Sigmoid colon (tissue), 7 donors: ENCODE results near the gene RHOBTB1. TPM values are rescaled to one million over a fixed set of nuclear protein-coding genes. Genes with fewer than 3 reads are reported as not detected.

Experiments
- DNase-seq: peaks from one replicate; pipeline ENCODE4 v3.0.0-alpha.2; 2019
- H3K27ac ChIP-seq, 4 donors: fragments of 200-600 bp; sonication (generic); one replicate each; pipeline ENCODE4 v1.5.1; 2016 to 2019; ENCODE audit warnings: mild to moderate bottlenecking in 1 of 4
- H3K27me3 ChIP-seq, 3 donors: fragments of 200-600 bp; sonication (generic); one replicate each; pipeline ENCODE4 v1.5.1; 2019; ENCODE audit warnings: mild to moderate bottlenecking in 1 of 3
- H3K36me3 ChIP-seq, 4 donors: fragments of 200-600 bp; sonication (generic); one replicate each; pipeline ENCODE4 v1.5.1; 2016 to 2019
- H3K4me1 ChIP-seq, 4 donors: fragments of 200-600 bp; sonication (generic); one replicate each; pipeline ENCODE4 v1.5.1; 2017 to 2019
- H3K4me3 ChIP-seq, 4 donors: fragments of 200-600 bp; sonication (generic); one replicate each; pipeline ENCODE4 v1.5.1; 2017 to 2019; ENCODE audit warnings: mild to moderate bottlenecking in 2 of 4, moderate library complexity in 1 of 4
- H3K9me3 ChIP-seq, 4 donors: fragments of 200-600 bp in 3 of 4; sonication (generic) in 3 of 4; one replicate each; pipeline versions ENCODE4 v1.5.1 to v1.6.1; 2013 to 2019
- CTCF ChIP-seq, 4 experiments: fragments of 450-650 bp in 3 of 4; fragments of 200-600 bp in 1 of 4; IDR thresholded peaks; one replicate each; pipeline ENCODE4 v1.5.1; 2016 to 2019; ENCODE audit warnings: antibody characterized with exemption in 4 of 4, mild to moderate bottlenecking in 3 of 4, moderate library complexity in 2 of 4
- EP300 ChIP-seq, 4 donors: sonication (generic); formaldehyde crosslinking; IDR thresholded peaks; one replicate each; pipeline ENCODE4 v1.6.1; 2017; ENCODE audit warnings: antibody characterized with exemption in 4 of 4
- POLR2A ChIP-seq, 2 donors: fragments of 450-650 bp; IDR thresholded peaks; one replicate each; pipeline ENCODE4 v1.6.1; 2016; ENCODE audit warnings: antibody characterized with exemption in 2 of 2, mild to moderate bottlenecking in 2 of 2, moderate library complexity in 2 of 2
- POLR2AphosphoS5 ChIP-seq, 4 donors: sonication (generic); formaldehyde crosslinking; IDR thresholded peaks; one replicate each; pipeline ENCODE4 v1.6.1; 2017; ENCODE audit warnings: antibody characterized with exemption in 4 of 4
- WGBS, 2 donors: extraction: QIAGEN DNeasy Blood & Tissue Kit; methylation state at CpG; one replicate each; pipeline ENCODE4 v1.1.7; 2013; 5-methylcytosine and 5-hydroxymethylcytosine counted together
- intact Hi-C: fragments of 100-400 bp; cut with DNase I; formaldehyde crosslinking; loops from one replicate; pipeline ENCODE4 v1.15.1; 2023
- polyA plus RNA-seq, 3 donors: library from polyadenylated mRNA; stranded (reverse); fragments of 200-250 nt; gene quantifications; one replicate each; pipeline ENCODE4 v1.2.3, GENCODE V29; 2013
- total RNA-seq, 4 donors: library from RNA; depleted of rRNA; stranded (reverse); fragments of >200 nt; gene quantifications; one replicate each; pipeline ENCODE4 v1.1.0, GENCODE V29; 2016
- donor health status: healthy with polysubstance abuse.
- donor health status: Bipolar disorder and iron deficiency.
- donor health status: healthy.

Gene RHOBTB1
- total and polyA plus RNA-seq, 7 donors, result 3.3 to 25.5 (median 8.6) TPM

GRCh38 chr10:60921633-60922032 lies 22.4 kb downstream of the RHOBTB1 start:
- peaks cover 0 to 4% (median 0%) of the 10 kb centered on the region in 4 donors for H3K36me3 ChIP-seq
- no peaks in the 10 kb centered on the region for H3K9me3 ChIP-seq
- intact Hi-C loops, result no loop called here
- no peak for DNase-seq
- no peaks in the 10 kb centered on the region for H3K4me1 ChIP-seq
- H3K4me3 ChIP-seq, result no peak overlapping the region
- TF ChIP-seq POLR2AphosphoS5 (IDR thresholded peaks at IDR 0.05) (no peak), EP300 (IDR thresholded peaks at IDR 0.05) (no peak), CTCF (IDR thresholded peaks at IDR 0.05) (no peak)
- WGBS, 2 donors, result 44 to 68% methylated on average over 2 of the region's 2 CpGs
- H3K27me3 ChIP-seq, result no peaks in the 10 kb centered on the region
- H3K27ac ChIP-seq, result no peak overlapping the region

- Histone ChIP-seq H3K36me3 (peaks cover 0 to 4% (median 0%) of the 10 kb centered on the region in 4 donors), H3K4me1 (peaks cover 0 to 9% (median under 1%) of the 10 kb centered on the region in 4 donors), H3K27me3 (no peaks in the 10 kb centered on the region), H3K4me3 (no peak overlapping the region), H3K27ac (no peak overlapping the region), H3K9me3 (no peaks in the 10 kb centered on the region)
- no peak for DNase-seq
- no peak for TF ChIP-seq POLR2AphosphoS5 (IDR thresholded peaks at IDR 0.05)
- 92 to 95% methylated on average over 4 of the region's 4 CpGs for WGBS, 2 donors
- intact Hi-C loops, result no loop called here
Observed at GRCh38 chr10:60920479-60920878, 23.5 kb downstream of the RHOBTB1 start.

- no peak overlapping the region for H3K27ac ChIP-seq
- no peaks in the 10 kb centered on the region for H3K27me3 ChIP-seq
- TF ChIP-seq POLR2AphosphoS5 (IDR thresholded peaks at IDR 0.05) (no peak), POLR2A (IDR thresholded peaks at IDR 0.05) (no peak), EP300 (IDR thresholded peaks at IDR 0.05) (no peak), CTCF (IDR thresholded peaks at IDR 0.05) (no peak)
- intact Hi-C loops, result no loop called here
- H3K36me3 ChIP-seq, result no peaks in the 10 kb centered on the region
- H3K4me3 ChIP-seq, result no peak overlapping the region
- H3K4me1 ChIP-seq, result peaks cover 0 to 18% (median 10%) of the 10 kb centered on the region in 4 donors
- DNase-seq, result no peak
- no peaks in the 10 kb centered on the region for H3K9me3 ChIP-seq
- 84 to 89% methylated on average over 2 of the region's 2 CpGs for WGBS, 2 donors
Observed at GRCh38 chr10:60919551-60919950, 24.4 kb downstream of the RHOBTB1 start.

GRCh38 chr10:60917331-60918280 lies 26.4 kb downstream of the RHOBTB1 start:
- intact Hi-C loops, result no loop called here
- Histone ChIP-seq H3K9me3 (no peaks in the 10 kb centered on the region), H3K4me3 (no peak overlapping the region), H3K36me3 (no peaks in the 10 kb centered on the region), H3K27ac (peak overlapping the region in 1 of 4 donors; percentile 48), H3K27me3 (no peaks in the 10 kb centered on the region), H3K4me1 (peaks cover 0 to 33% (median 22%) of the 10 kb centered on the region in 4 donors)
- WGBS, 2 donors, result 93 to 94% methylated on average over 4 of the region's 4 CpGs
- no peak for TF ChIP-seq CTCF (IDR thresholded peaks at IDR 0.05)
- no peak for TF ChIP-seq POLR2A (IDR thresholded peaks at IDR 0.05)
- no peak for TF ChIP-seq POLR2AphosphoS5 (IDR thresholded peaks at IDR 0.05)
- no peak for TF ChIP-seq EP300 (IDR thresholded peaks at IDR 0.05)
- DNase-seq, result no peak

GRCh38 chr10:60916025-60916424 lies 28.0 kb downstream of the RHOBTB1 start:
- H3K9me3 ChIP-seq, result no peaks in the 10 kb centered on the region
- no peak for TF ChIP-seq EP300 (IDR thresholded peaks at IDR 0.05)
- TF ChIP-seq POLR2A (IDR thresholded peaks at IDR 0.05), result no peak
- TF ChIP-seq POLR2AphosphoS5 (IDR thresholded peaks at IDR 0.05), result no peak
- no peak for TF ChIP-seq CTCF (IDR thresholded peaks at IDR 0.05)
- 83 to 85% methylated on average over 4 of the region's 4 CpGs for WGBS, 2 donors
- intact Hi-C loops, result no loop called here
- H3K4me1 ChIP-seq, result peaks cover 0 to 43% (median 22%) of the 10 kb centered on the region in 4 donors
- peak overlapping the region in 2 of 4 donors; percentile 70 to 72 for H3K27ac ChIP-seq
- H3K36me3 ChIP-seq, result no peaks in the 10 kb centered on the region
- DNase-seq, result no peak
- H3K27me3 ChIP-seq, result no peaks in the 10 kb centered on the region
- no peak overlapping the region for H3K4me3 ChIP-seq
